Testis (tissue), 2 donors: ENCODE measurements around the gene MLYCD.

ENCODE experiments used
- CTCF ChIP-seq, 3 experiments: fragments of 450-650 bp in 2 of 3; fragments of 200-600 bp in 1 of 3; sonication (generic) in 1 of 3; IDR thresholded peaks; one replicate each; pipeline ENCODE4 v1.5.1; 2016 to 2019; ENCODE audit warnings: antibody characterized with exemption in 3 of 3, mild to moderate bottlenecking in 2 of 3, moderate library complexity in 1 of 3
- POLR2A ChIP-seq: fragments of 450-650 bp; IDR thresholded peaks from one replicate; pipeline ENCODE4 v1.6.1; 2017; ENCODE audit warnings: antibody characterized with exemption, mild to moderate bottlenecking, moderate library complexity

GRCh38 chr16:83973581-83974385 is 74.9 kb downstream of the MLYCD start:
- TF ChIP-seq CTCF (IDR thresholded peaks at IDR 0.05) (no peak), POLR2A (no peak)
